Keratinocyte (primary cell): ENCODE measurements around the gene SIPA1L3. TPM values are rescaled to one million over a fixed set of nuclear protein-coding genes. Genes with fewer than 3 reads are reported as not detected.

ENCODE experiments used
- DNase-seq: peaks from one replicate; pipeline ENCODE4 v3.0.0-alpha.2; 2011; ENCODE audit warnings: low read depth, missing footprints, low spot score
- FAIRE-seq: peaks from 2 replicates; lab custom pipeline; 2011; peaks lifted over from hg19 to GRCh38; lab: Jason Lieb, UNC
- H2AFZ ChIP-seq: 2 replicates; pipeline ENCODE4 v1.6.0; 2012; ENCODE audit warnings: low read length, control low read depth, inconsistent platforms; ENCODE audit not compliant: control insufficient read depth
- H3K27ac ChIP-seq: 2 replicates; pipeline ENCODE4 v1.5.1; 2011; ENCODE audit warnings: low read length; ENCODE audit not compliant: control insufficient read depth, insufficient read depth
- H3K27me3 ChIP-seq: 3 replicates; pipeline ENCODE4 v1.6.0; 2011; ENCODE audit warnings: low read length; ENCODE audit not compliant: control insufficient read depth, insufficient read depth; ENCODE audit errors: extremely low read depth
- H3K36me3 ChIP-seq, 2 experiments: 2 replicates in 1 of 2; 3 replicates in 1 of 2; pipeline ENCODE4 v1.5.1; 2011; ENCODE audit warnings: low read length in 2 of 2, mild to moderate bottlenecking in 1 of 2; ENCODE audit not compliant: control insufficient read depth in 2 of 2, insufficient read depth in 2 of 2; ENCODE audit errors: extremely low read depth in 1 of 2
- H3K4me1 ChIP-seq: 3 replicates; pipeline ENCODE4 v1.5.1; 2011; ENCODE audit warnings: low read length; ENCODE audit not compliant: control insufficient read depth, insufficient read depth; ENCODE audit errors: extremely low read depth
- H3K4me2 ChIP-seq: 3 replicates; pipeline ENCODE4 v1.6.0; 2011; ENCODE audit warnings: low read depth, low read length; ENCODE audit not compliant: control insufficient read depth, insufficient read depth; ENCODE audit errors: extremely low read depth
- H3K4me3 ChIP-seq, 3 experiments: fragments of 200-600 bp in 1 of 3; sonication (generic) in 1 of 3; 2 replicates in 2 of 3; 3 replicates in 1 of 3; pipeline ENCODE4 v1.5.1; 2011 to 2016; ENCODE audit warnings: low read length in 3 of 3, mild to moderate bottlenecking in 3 of 3, control low read depth in 2 of 3, inconsistent platforms in 1 of 3, low read depth in 1 of 3, mixed read lengths in 1 of 3, mixed run types in 1 of 3, moderate library complexity in 1 of 3; ENCODE audit not compliant: control insufficient read depth in 2 of 3, insufficient read depth in 2 of 3; ENCODE audit errors: extremely low read depth in 1 of 3
- H3K79me2 ChIP-seq: 2 replicates; pipeline ENCODE4 v1.6.0; 2012; ENCODE audit warnings: low read length; ENCODE audit not compliant: control insufficient read depth, insufficient read depth
- H3K9ac ChIP-seq: 3 replicates; pipeline ENCODE4 v1.6.0; 2011; ENCODE audit warnings: low read length; ENCODE audit not compliant: control insufficient read depth, insufficient read depth; ENCODE audit errors: extremely low read depth
- H3K9me1 ChIP-seq: 3 replicates; pipeline ENCODE4 v1.6.0; 2011; ENCODE audit warnings: low read length; ENCODE audit not compliant: control insufficient read depth, insufficient read depth; ENCODE audit errors: extremely low read depth
- H3K9me3 ChIP-seq: 2 replicates; pipeline ENCODE4 v1.5.1; 2012; ENCODE audit warnings: low read depth, low read length; ENCODE audit not compliant: control insufficient read depth
- H4K20me1 ChIP-seq: 3 replicates; pipeline ENCODE4 v1.6.0; 2011; ENCODE audit warnings: low read length; ENCODE audit not compliant: control insufficient read depth, insufficient read depth; ENCODE audit errors: extremely low read depth
- EZH2 ChIP-seq: IDR thresholded peaks from one replicate; pipeline ENCODE4 v1.6.1; 2012; ENCODE audit warnings: inconsistent platforms, mild to moderate bottlenecking, low read length, moderate library complexity
- dilution Hi-C: fragments of 300-500 bp; cut with MboI; formaldehyde crosslinking; loops from one replicate; pipeline ENCODE4 v1.7.0; 2020; ENCODE audit warnings: low sequenced_read_pairs; ENCODE audit not compliant: extremely low pct_ligation_motif_present
- polyA plus RNA-seq, 5 experiments: library from polyadenylated mRNA; depleted of rRNA in 3 of 5; stranded (reverse) in 3 of 5; stranded (forward) in 1 of 5; unstranded in 1 of 5; fragments of >200 nt; gene quantifications; 1 replicate in 1 of 5; 2 replicates in 3 of 5; 3 replicates in 1 of 5; pipeline versions ENCODE4 v1.2.1 to v1.2.3, GENCODE V29; 2011 to 2012; ENCODE audit warnings: missing spikeins in 2 of 5, low read depth in 1 of 5, low replicate concordance in 1 of 5
- TF ChIP-seq, protein P1 (sequence below), 3 experiments: IDR thresholded peaks in 1 of 3; conservative IDR thresholded peaks in 1 of 3; optimal IDR thresholded peaks in 1 of 3; 2 replicates in 2 of 3; 3 replicates in 1 of 3; pipeline versions ENCODE3 to v1.5.1; 2011; ENCODE audit warnings: low read length in 3 of 3, mild to moderate bottlenecking in 3 of 3, moderate library complexity in 2 of 3, control low read depth in 1 of 3, inconsistent platforms in 1 of 3; ENCODE audit not compliant: insufficient read depth in 2 of 3; ENCODE audit errors: extremely low read depth in 1 of 3

The SIPA1L3 gene
- polyA plus RNA-seq, 1 donor (not counting 4 experiments of a cell fraction or from before 2014, with no cell fraction given): 8.0 TPM

DNA sequence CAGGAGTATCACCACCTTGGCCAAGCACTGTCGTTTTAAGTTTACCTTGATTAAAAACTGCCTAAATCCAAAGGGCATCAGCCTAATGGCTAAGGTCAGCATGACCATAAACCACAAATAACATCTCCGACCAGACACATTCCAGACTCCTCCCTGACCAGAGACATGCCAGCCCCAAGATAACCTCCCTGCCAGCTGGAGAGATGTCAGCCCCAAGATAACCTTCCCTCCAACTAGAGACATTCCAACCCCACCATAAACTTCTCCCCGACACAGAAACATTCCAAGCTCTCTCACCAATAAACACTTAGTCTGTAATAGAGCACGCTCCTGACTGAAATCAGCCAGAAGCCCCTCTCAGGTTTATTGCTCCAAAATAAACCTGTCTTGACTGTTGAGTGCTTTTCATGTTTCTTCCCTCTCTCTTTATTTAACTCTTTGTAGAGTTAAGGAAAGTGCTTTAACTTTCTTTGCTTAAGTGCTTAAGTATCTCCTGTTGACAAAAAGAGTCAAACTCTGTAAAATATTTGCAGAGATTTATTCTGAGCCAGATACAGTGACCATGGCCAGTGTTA lies 37.2 kb upstream of the SIPA1L3 start:
- no peak for DNase-seq
- FAIRE-seq: no peak
- Histone ChIP-seq H3K27me3 (no peaks in the 10 kb centered on the region), H2AFZ (no peak overlapping the region), H3K4me1 (peaks cover 13% of the 10 kb centered on the region), H4K20me1 (no peaks in the 10 kb centered on the region), H3K4me2 (no peak overlapping the region), H3K79me2 (no peaks in the 10 kb centered on the region), H3K36me3 (no peaks in the 10 kb centered on the region), H3K4me3 (no peak overlapping the region), H3K27ac (no peak overlapping the region), H3K9me1 (no peaks in the 10 kb centered on the region), H3K9ac (no peak overlapping the region), H3K9me3 (no peaks in the 10 kb centered on the region)
- no peak for TF ChIP-seq EZH2
- TF ChIP-seq, protein P1, sequence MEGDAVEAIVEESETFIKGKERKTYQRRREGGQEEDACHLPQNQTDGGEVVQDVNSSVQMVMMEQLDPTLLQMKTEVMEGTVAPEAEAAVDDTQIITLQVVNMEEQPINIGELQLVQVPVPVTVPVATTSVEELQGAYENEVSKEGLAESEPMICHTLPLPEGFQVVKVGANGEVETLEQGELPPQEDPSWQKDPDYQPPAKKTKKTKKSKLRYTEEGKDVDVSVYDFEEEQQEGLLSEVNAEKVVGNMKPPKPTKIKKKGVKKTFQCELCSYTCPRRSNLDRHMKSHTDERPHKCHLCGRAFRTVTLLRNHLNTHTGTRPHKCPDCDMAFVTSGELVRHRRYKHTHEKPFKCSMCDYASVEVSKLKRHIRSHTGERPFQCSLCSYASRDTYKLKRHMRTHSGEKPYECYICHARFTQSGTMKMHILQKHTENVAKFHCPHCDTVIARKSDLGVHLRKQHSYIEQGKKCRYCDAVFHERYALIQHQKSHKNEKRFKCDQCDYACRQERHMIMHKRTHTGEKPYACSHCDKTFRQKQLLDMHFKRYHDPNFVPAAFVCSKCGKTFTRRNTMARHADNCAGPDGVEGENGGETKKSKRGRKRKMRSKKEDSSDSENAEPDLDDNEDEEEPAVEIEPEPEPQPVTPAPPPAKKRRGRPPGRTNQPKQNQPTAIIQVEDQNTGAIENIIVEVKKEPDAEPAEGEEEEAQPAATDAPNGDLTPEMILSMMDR (optimal IDR thresholded peaks at IDR 0.05 in 1 of 3, IDR thresholded peaks at IDR 0.05 in 1 of 3, conservative IDR thresholded peaks at IDR 0.05 in 1 of 3; ENCODE audit: extremely low read depth in 1 of 3, insufficient read depth in 2 of 3, low read length in 3 of 3): no peak
- dilution Hi-C loops: no loop called here

DNA sequence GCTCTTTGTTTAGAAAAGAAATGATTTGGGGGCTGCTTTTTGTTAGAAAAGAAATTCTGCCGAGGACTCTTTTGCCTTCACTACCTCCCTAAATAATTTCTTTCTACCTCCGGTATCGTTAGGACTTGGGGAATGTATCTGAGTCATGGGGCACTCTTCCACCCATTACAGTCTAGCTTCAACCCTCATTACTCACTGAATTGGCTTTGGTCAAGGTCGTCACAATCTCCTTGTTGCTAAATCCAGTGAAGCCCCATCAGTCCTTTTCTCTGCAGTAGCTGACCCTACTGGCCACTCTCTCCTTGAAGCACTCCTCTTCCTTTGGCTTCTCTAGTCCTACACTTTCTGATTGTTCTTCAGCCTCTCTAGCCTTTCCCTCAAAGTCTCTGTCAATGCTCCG lies 34.6 kb upstream of the SIPA1L3 start:
- peaks cover under 1% of the 10 kb centered on the region for H3K4me1 ChIP-seq
- no peak for DNase-seq
- H3K4me3 ChIP-seq: no peak overlapping the region
- no peak overlapping the region for H3K9ac ChIP-seq
- H3K27ac ChIP-seq: no peak overlapping the region
- no peak overlapping the region for H3K4me2 ChIP-seq
- no peaks in the 10 kb centered on the region for H3K27me3 ChIP-seq
- no peak for FAIRE-seq
- dilution Hi-C loops: no loop called here
- TF ChIP-seq, protein P1 (optimal IDR thresholded peaks at IDR 0.05 in 1 of 3, IDR thresholded peaks at IDR 0.05 in 1 of 3, conservative IDR thresholded peaks at IDR 0.05 in 1 of 3; ENCODE audit: extremely low read depth in 1 of 3, insufficient read depth in 2 of 3, low read length in 3 of 3): no peak
- no peak for TF ChIP-seq EZH2
- H2AFZ ChIP-seq: no peak overlapping the region
- no peaks in the 10 kb centered on the region for H3K9me3 ChIP-seq
- H3K79me2 ChIP-seq: no peaks in the 10 kb centered on the region
- no peaks in the 10 kb centered on the region for H3K36me3 ChIP-seq
- no peaks in the 10 kb centered on the region for H4K20me1 ChIP-seq
- no peaks in the 10 kb centered on the region for H3K9me1 ChIP-seq
